Mesenchymal stem cell (in vitro differentiated cells and primary cell): Measurements from ENCODE around the gene CDH18.
A peak's percentile ranks its signal among the peaks of the same experiment; 100 is the strongest.

ENCODE experiments used
- DNase-seq: peaks from one replicate; pipeline ENCODE4 v3.0.0-alpha.2; 2013
- H2AFZ ChIP-seq: one replicate; pipeline ENCODE4 v1.6.1; 2013; ENCODE audit warnings: low read depth, mild to moderate bottlenecking, control low read depth, inconsistent platforms, low read length, moderate library complexity
- H2AK5ac ChIP-seq: 2 replicates; pipeline ENCODE4 v1.6.1; 2013; ENCODE audit warnings: low read length, moderate library complexity, mild to moderate bottlenecking, inconsistent platforms; ENCODE audit not compliant: severe bottlenecking
- H2BK120ac ChIP-seq: one replicate; pipeline ENCODE4 v1.6.1; 2013; ENCODE audit warnings: low read depth, mild to moderate bottlenecking, inconsistent platforms, low read length, moderate library complexity
- H2BK12ac ChIP-seq, 2 experiments: one replicate each; pipeline ENCODE4 v1.6.1; 2013; ENCODE audit warnings: inconsistent platforms in 2 of 2, low read length in 2 of 2, mild to moderate bottlenecking in 2 of 2, moderate library complexity in 2 of 2, control low read depth in 1 of 2
- H2BK15ac ChIP-seq: one replicate; pipeline ENCODE4 v1.6.1; 2013; ENCODE audit warnings: mild to moderate bottlenecking, low read depth, inconsistent platforms; ENCODE audit not compliant: poor library complexity, severe bottlenecking
- H2BK5ac ChIP-seq: 2 replicates; pipeline ENCODE4 v1.6.1; 2013; ENCODE audit warnings: low read depth, mild to moderate bottlenecking, low read length, control low read depth, inconsistent platforms; ENCODE audit not compliant: poor library complexity, severe bottlenecking
- H3K14ac ChIP-seq, 2 experiments: one replicate each; pipeline ENCODE4 v1.6.1; 2013; ENCODE audit warnings: inconsistent platforms in 2 of 2, low read length in 2 of 2, control low read depth in 1 of 2, mild to moderate bottlenecking in 1 of 2, moderate library complexity in 1 of 2
- H3K18ac ChIP-seq, 2 experiments: one replicate each; pipeline ENCODE4 v1.6.1; 2013; ENCODE audit warnings: inconsistent platforms in 2 of 2, low read length in 2 of 2, control low read depth in 1 of 2, low read depth in 1 of 2, mild to moderate bottlenecking in 1 of 2
- H3K23ac ChIP-seq, 2 experiments: one replicate each; pipeline ENCODE4 v1.6.1; 2013; ENCODE audit warnings: inconsistent platforms in 2 of 2, low read length in 2 of 2, mild to moderate bottlenecking in 2 of 2, moderate library complexity in 2 of 2, control low read depth in 1 of 2
- H3K27ac ChIP-seq: 2 replicates; pipeline ENCODE4 v1.5.1; 2013; ENCODE audit warnings: mild to moderate bottlenecking, moderate library complexity, low read length, control low read depth, inconsistent platforms; ENCODE audit not compliant: poor library complexity, severe bottlenecking
- H3K27me3 ChIP-seq, 2 experiments: 2 replicates each; pipeline versions ENCODE4 v1.6.1 to v1.7.0; 2013; ENCODE audit warnings: low read length in 2 of 2, mild to moderate bottlenecking in 2 of 2, moderate library complexity in 2 of 2, control low read depth in 1 of 2, inconsistent platforms in 1 of 2; ENCODE audit not compliant: control insufficient read depth in 1 of 2, insufficient read depth in 1 of 2
- H3K36me3 ChIP-seq, 2 experiments: 2 replicates each; pipeline versions ENCODE4 v1.6.1 to v1.7.0; 2013; ENCODE audit warnings: low read length in 2 of 2, control low read depth in 1 of 2, inconsistent platforms in 1 of 2, low read depth in 1 of 2, mild to moderate bottlenecking in 1 of 2; ENCODE audit not compliant: insufficient read depth in 2 of 2, control insufficient read depth in 1 of 2
- H3K4ac ChIP-seq, 2 experiments: one replicate each; pipeline ENCODE4 v1.6.1; 2013; ENCODE audit warnings: inconsistent platforms in 2 of 2, low read length in 2 of 2, mild to moderate bottlenecking in 2 of 2, moderate library complexity in 2 of 2, control low read depth in 1 of 2, low read depth in 1 of 2
- H3K4me1 ChIP-seq: 2 replicates; pipeline ENCODE4 v1.6.1; 2013; ENCODE audit warnings: low read depth, low read length, control low read depth; ENCODE audit not compliant: control insufficient read depth, insufficient read depth
- H3K4me2 ChIP-seq: 2 replicates; pipeline ENCODE4 v1.6.1; 2013; ENCODE audit warnings: low read length, mild to moderate bottlenecking, inconsistent platforms; ENCODE audit not compliant: poor library complexity, severe bottlenecking
- H3K4me3 ChIP-seq, 2 experiments: 2 replicates each; pipeline versions ENCODE4 v1.5.1 to v1.7.0; 2013; ENCODE audit warnings: low read length in 2 of 2, mild to moderate bottlenecking in 2 of 2, control low read depth in 1 of 2, low read depth in 1 of 2; ENCODE audit not compliant: insufficient read depth in 1 of 2
- H3K79me1 ChIP-seq: replicated peaks from 2 replicates; pipeline ENCODE4 v1.6.1; 2013; ENCODE audit warnings: mild to moderate bottlenecking, control low read depth, low read length, inconsistent platforms; ENCODE audit not compliant: poor library complexity, severe bottlenecking
- H3K9ac ChIP-seq: 2 replicates; pipeline ENCODE4 v1.7.0; 2013; ENCODE audit warnings: mild to moderate bottlenecking, low read length, moderate library complexity
- H3K9me3 ChIP-seq: 2 replicates; pipeline ENCODE4 v1.7.0; 2013; ENCODE audit warnings: mild to moderate bottlenecking, low read length; ENCODE audit not compliant: control insufficient read depth
- H4K8ac ChIP-seq: one replicate; pipeline ENCODE4 v1.6.1; 2013; ENCODE audit warnings: inconsistent platforms, mild to moderate bottlenecking, low read length, moderate library complexity
- H4K91ac ChIP-seq: one replicate; pipeline ENCODE4 v1.6.1; 2013; ENCODE audit warnings: mild to moderate bottlenecking, low read length, inconsistent platforms
- WGBS: methylation state at CpG from one replicate; pipeline ENCODE4 v1.1.7; 2013; ENCODE audit warnings: mixed read lengths; 5-methylcytosine and 5-hydroxymethylcytosine counted together

The CDH18 gene

DNA sequence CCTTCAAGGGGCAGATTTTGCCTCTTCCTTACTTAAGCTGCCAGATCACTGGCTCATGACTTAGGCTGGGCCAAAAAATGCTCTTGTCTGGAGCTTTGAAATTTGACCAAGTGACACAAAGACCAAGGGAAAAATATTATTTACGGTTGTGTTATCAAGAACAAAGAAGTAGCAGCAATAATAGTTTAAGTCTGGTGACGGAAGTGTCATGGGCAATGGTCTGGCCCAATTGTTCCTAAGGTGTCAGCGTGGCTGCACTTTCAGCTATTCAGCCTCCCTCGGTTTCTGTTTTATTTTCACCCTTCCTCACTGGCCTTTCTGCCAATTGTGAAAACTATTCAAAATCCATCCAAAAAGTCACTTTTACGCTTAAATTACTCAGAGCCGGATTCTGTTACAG, 185.3 kb downstream of the CDH18 start:
- H2BK15ac ChIP-seq, result no peak overlapping the region
- no peak overlapping the region for H3K4ac ChIP-seq

DNA sequence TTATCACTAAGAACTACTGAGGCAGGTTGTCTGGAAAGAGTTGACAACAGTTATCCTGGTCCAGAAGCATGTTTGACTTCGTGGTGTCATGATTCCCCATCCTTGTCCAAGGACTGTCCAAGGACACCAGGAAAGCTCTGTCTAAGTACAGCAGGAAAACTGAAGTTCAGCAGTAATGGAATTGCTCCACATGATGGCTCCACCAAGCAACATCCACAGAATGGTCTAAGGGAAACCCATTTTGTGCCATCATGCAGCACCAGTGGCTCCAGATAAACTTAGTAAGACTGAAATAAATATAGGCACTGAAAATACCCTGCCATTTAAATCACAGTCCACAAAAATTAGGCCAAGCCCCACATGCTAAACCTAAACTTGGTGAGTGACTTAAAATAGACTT, 192.8 kb downstream of the CDH18 start:
- Histone ChIP-seq H3K9me3 (no peaks in the 10 kb centered on the region), H4K8ac (no peak overlapping the region), H2AFZ (no peak overlapping the region), H3K36me3 (no peaks in the 10 kb centered on the region), H2BK15ac (no peak overlapping the region), H3K4me1 (no peaks in the 10 kb centered on the region), H4K91ac (no peak overlapping the region), H3K27ac (no peak overlapping the region), H2BK120ac (no peak overlapping the region), H2BK12ac (no peak overlapping the region), H2BK5ac (no peak overlapping the region), H2AK5ac (no peak overlapping the region), H3K4me2 (no peak overlapping the region), H3K79me1 (no peaks in the 10 kb centered on the region), H3K27me3 (no peaks in the 10 kb centered on the region), H3K4me3 (no peak overlapping the region), H3K4ac (no peak overlapping the region), H3K23ac (no peak overlapping the region), H3K9ac (no peak overlapping the region), H3K18ac (no peak overlapping the region), H3K14ac (no peak overlapping the region)
- WGBS, result 59% methylated on average over 1 of the region's 1 CpG
- peak; percentile 41 for DNase-seq

More for the DNA sequence above, 185.3 kb downstream of the CDH18 start:
- H3K14ac ChIP-seq, result no peak overlapping the region
- H4K8ac ChIP-seq, result no peak overlapping the region
- no peak for DNase-seq
- no peak overlapping the region for H3K23ac ChIP-seq
- H3K36me3 ChIP-seq, result no peaks in the 10 kb centered on the region
- H2AK5ac ChIP-seq, result no peak overlapping the region
- no peak overlapping the region for H2BK5ac ChIP-seq
- H3K27me3 ChIP-seq, result no peaks in the 10 kb centered on the region
- H2AFZ ChIP-seq, result no peak overlapping the region
- no peaks in the 10 kb centered on the region for H3K79me1 ChIP-seq
- WGBS, result 90% methylated on average over 6 of the region's 6 CpGs
- H3K4me2 ChIP-seq, result no peak overlapping the region
- no peak overlapping the region for H4K91ac ChIP-seq
- no peak overlapping the region for H3K27ac ChIP-seq
- no peak overlapping the region for H3K4me3 ChIP-seq
- H3K4me1 ChIP-seq, result no peaks in the 10 kb centered on the region
- H3K9ac ChIP-seq, result no peak overlapping the region
- peak overlapping the region in 1 of 2 experiments; percentile 21 for H3K18ac ChIP-seq
- H2BK120ac ChIP-seq, result no peak overlapping the region
- no peak overlapping the region for H2BK12ac ChIP-seq
- H3K9me3 ChIP-seq, result no peaks in the 10 kb centered on the region

DNA sequence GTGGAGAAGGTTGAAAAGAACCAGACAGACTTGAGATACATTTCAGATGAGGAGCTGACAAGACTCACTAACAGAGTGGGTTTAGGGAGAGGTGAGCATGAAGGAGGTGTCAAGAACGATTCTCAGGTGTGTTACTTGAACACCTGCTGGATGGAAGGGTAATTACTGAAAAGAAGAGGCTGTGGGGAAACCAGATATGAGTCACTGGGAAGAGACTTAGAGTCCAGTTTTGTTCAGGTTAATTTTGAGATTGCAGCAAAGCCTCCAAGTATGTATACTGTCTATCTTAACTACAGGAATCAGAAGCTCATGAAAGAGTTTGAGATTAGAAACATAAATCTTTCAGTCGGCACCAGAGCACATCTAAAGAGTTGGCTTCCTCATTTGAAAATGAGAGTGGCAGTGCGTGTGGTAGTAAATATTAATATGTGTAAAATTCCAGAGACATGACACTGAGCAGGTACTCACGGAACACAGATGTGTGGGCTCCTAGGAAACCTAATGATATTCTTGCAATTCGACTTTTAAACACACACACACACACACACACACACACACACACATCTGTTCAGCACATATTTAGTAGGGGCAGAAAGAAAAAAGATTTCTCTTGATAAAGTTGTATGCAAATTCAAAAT, 197.1 kb downstream of the CDH18 start:
- no peak for DNase-seq
- H3K23ac ChIP-seq, result no peak overlapping the region
- H3K79me1 ChIP-seq, result no peaks in the 10 kb centered on the region
- no peak overlapping the region for H4K8ac ChIP-seq
- H3K9me3 ChIP-seq, result no peaks in the 10 kb centered on the region
- H2AK5ac ChIP-seq, result no peak overlapping the region
- no peak overlapping the region for H3K9ac ChIP-seq
- no peak overlapping the region for H2BK15ac ChIP-seq
- WGBS, result 83% methylated on average over 3 of the region's 5 CpGs
- H2BK120ac ChIP-seq, result no peak overlapping the region
- no peaks in the 10 kb centered on the region for H3K27me3 ChIP-seq
- H2BK5ac ChIP-seq, result no peak overlapping the region
- H2BK12ac ChIP-seq, result no peak overlapping the region
- H3K4ac ChIP-seq, result no peak overlapping the region
- H3K4me3 ChIP-seq, result no peak overlapping the region
- no peak overlapping the region for H4K91ac ChIP-seq
- no peak overlapping the region for H3K27ac ChIP-seq
- H3K4me1 ChIP-seq, result no peaks in the 10 kb centered on the region
- H3K36me3 ChIP-seq, result no peaks in the 10 kb centered on the region
- no peak overlapping the region for H3K18ac ChIP-seq
- H3K14ac ChIP-seq, result no peak overlapping the region
- no peak overlapping the region for H2AFZ ChIP-seq
- H3K4me2 ChIP-seq, result no peak overlapping the region

DNA sequence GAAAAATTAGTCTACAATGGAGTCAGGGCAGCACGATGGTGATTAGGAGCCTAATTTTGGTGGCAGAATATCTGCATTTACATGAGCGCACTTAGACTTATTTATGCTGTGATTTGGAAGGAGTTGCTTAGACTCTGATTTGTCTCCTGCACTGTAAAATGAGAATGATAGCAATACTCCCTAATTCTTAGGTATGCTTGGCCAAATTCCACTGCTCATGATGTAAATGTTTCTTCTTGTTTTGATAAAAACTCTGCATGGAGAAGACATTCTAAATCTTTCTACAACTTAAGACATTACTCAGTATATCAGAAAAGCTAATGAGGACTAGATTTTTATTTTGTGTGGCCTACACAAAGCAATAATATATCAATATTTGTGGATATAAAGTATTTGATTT, 205.4 kb downstream of the CDH18 start:
- Histone ChIP-seq H4K91ac (no peak overlapping the region), H3K27me3 (no peaks in the 10 kb centered on the region), H2BK15ac (no peak overlapping the region), H3K4me1 (no peaks in the 10 kb centered on the region), H2BK120ac (no peak overlapping the region), H3K4ac (no peak overlapping the region), H3K9me3 (no peaks in the 10 kb centered on the region), H2AFZ (no peak overlapping the region), H2AK5ac (no peak overlapping the region), H3K4me3 (no peak overlapping the region), H3K4me2 (no peak overlapping the region), H3K18ac (no peak overlapping the region), H3K9ac (no peak overlapping the region), H3K14ac (no peak overlapping the region), H2BK12ac (no peak overlapping the region), H2BK5ac (no peak overlapping the region), H4K8ac (no peak overlapping the region), H3K23ac (no peak overlapping the region), H3K36me3 (no peaks in the 10 kb centered on the region), H3K79me1 (no peaks in the 10 kb centered on the region), H3K27ac (no peak overlapping the region)
- DNase-seq, result no peak
- WGBS, result 91% methylated on average over 2 of the region's 2 CpGs
